H7 (cell line): ENCODE data around the gene RAMAC. TPM values are rescaled to one million over a fixed set of nuclear protein-coding genes. Genes with fewer than 3 reads are reported as not detected.
A peak's percentile ranks its signal among the peaks of the same experiment; 100 is the strongest.
"Not testable (repeated sequence)": the region's sequence is repeated elsewhere in the genome, so short reads cannot be mapped to it uniquely, and the experiment has no call there.

Source experiments
- DNase-seq: peaks from one replicate; pipeline ENCODE4 v3.0.0; 2012
- H3K27me3 ChIP-seq: 2 replicates; pipeline ENCODE4 v1.6.0; 2011; ENCODE audit warnings: mild to moderate bottlenecking, low read length; ENCODE audit not compliant: control insufficient read depth, insufficient read depth
- H3K36me3 ChIP-seq: replicated peaks from 2 replicates; pipeline ENCODE4 v1.5.1; 2011; ENCODE audit warnings: low read length; ENCODE audit not compliant: control insufficient read depth, insufficient read depth
- H3K4me3 ChIP-seq: 2 replicates; pipeline ENCODE4 v1.5.1; 2011; ENCODE audit warnings: low read depth, mild to moderate bottlenecking, control low read depth, low read length, moderate library complexity; ENCODE audit not compliant: insufficient read depth
- total RNA-seq: library from RNA; depleted of rRNA; stranded (reverse); fragments of >200 nt; shearing (Covaris generic); gene quantifications from 2 replicates; pipeline ENCODE4 v1.2.3, GENCODE V29; 2014

RAMAC gene
- total RNA-seq, 1 experiment from 2014 or later: 36.5 TPM

GRCh38 chr15:82978438-82978837 is 7.6 kb upstream of the RAMAC start:
- Histone ChIP-seq H3K36me3 (no peaks in the 10 kb centered on the region), H3K4me3 (no peak overlapping the region), H3K27me3 (no peaks in the 10 kb centered on the region)
- no peak for DNase-seq

GRCh38 chr15:82979726-82980125 is 6.3 kb upstream of the RAMAC start:
- H3K4me3 ChIP-seq: no peak overlapping the region
- DNase-seq: no peak
- no peaks in the 10 kb centered on the region for H3K27me3 ChIP-seq
- H3K36me3 ChIP-seq: no peaks in the 10 kb centered on the region

GRCh38 chr15:82980981-82981380 is 5.0 kb upstream of the RAMAC start:
- Histone ChIP-seq H3K36me3 (no peaks in the 10 kb centered on the region), H3K4me3 (no peak overlapping the region), H3K27me3 (peaks cover 2% of the 10 kb centered on the region; the same call in 1 of the 2 replicates)
- DNase-seq: no peak

GRCh38 chr15:82986442-82986780 is 401 bp downstream of the RAMAC start:
- DNase-seq: no peak
- Histone ChIP-seq H3K36me3 (0 out of 2 replicates have a peak, but pooled peaks cover 1% of the 10 kb centered on the region), H3K27me3 (peaks cover 2% of the 10 kb centered on the region; the same call in 1 of the 2 replicates), H3K4me3 (peak overlapping the region; percentile 88)

- 0 out of 2 replicates have a peak, but pooled peaks cover 1% of the 10 kb centered on the region for H3K36me3 ChIP-seq
- no peak overlapping the region for H3K4me3 ChIP-seq
- no peaks in the 10 kb centered on the region for H3K27me3 ChIP-seq
- no peak for DNase-seq
These were observed 6.5 kb downstream of the RAMAC start for GRCh38 chr15:82992436-82992998.

- no peaks in the 10 kb centered on the region for H3K27me3 ChIP-seq
- no peak for DNase-seq
- no peak overlapping the region for H3K4me3 ChIP-seq
- H3K36me3 ChIP-seq: 0 out of 2 replicates have a peak, but pooled peaks cover 1% of the 10 kb centered on the region
These were observed 7.1 kb downstream of the RAMAC start for GRCh38 chr15:82993144-82993543.

- Histone ChIP-seq H3K27me3 (no peaks in the 10 kb centered on the region), H3K4me3 (no peak overlapping the region), H3K36me3 (no peaks in the 10 kb centered on the region)
- DNase-seq: no peak
These were observed 9.1 kb downstream of the RAMAC start for GRCh38 chr15:82995076-82995475.

- no peaks in the 10 kb centered on the region for H3K36me3 ChIP-seq
- no peak for DNase-seq
- H3K4me3 ChIP-seq: no peak overlapping the region
These were observed 9.9 kb downstream of the RAMAC start for GRCh38 chr15:82995938-82996337.

GRCh38 chr15:82999426-82999825 is 13.4 kb downstream of the RAMAC start:
- no peak overlapping the region for H3K4me3 ChIP-seq
- H3K27me3 ChIP-seq: no peaks in the 10 kb centered on the region
- DNase-seq: no peak
- no peaks in the 10 kb centered on the region for H3K36me3 ChIP-seq

More at GRCh38 chr15:82995938-82996337, 9.9 kb downstream of the RAMAC start:
- H3K27me3 ChIP-seq: no peaks in the 10 kb centered on the region

GRCh38 chr15:82999905-83000671 is 14.1 kb downstream of the RAMAC start:
- H3K4me3 ChIP-seq: no peak overlapping the region
- peak; percentile 61 for DNase-seq
- H3K27me3 ChIP-seq: no peaks in the 10 kb centered on the region
- no peaks in the 10 kb centered on the region for H3K36me3 ChIP-seq

GRCh38 chr15:83000672-83001031 is 14.6 kb downstream of the RAMAC start:
- H3K27me3 ChIP-seq, DNase-seq, H3K4me3 ChIP-seq, H3K36me3 ChIP-seq: not testable (repeated sequence)

- peak; percentile 82 for DNase-seq
- Histone ChIP-seq H3K4me3 (peak overlapping the region; percentile 99), H3K36me3 (peaks cover 8% of the 10 kb centered on the region), H3K27me3 (no peaks in the 10 kb centered on the region)
These were observed 24.8 kb downstream of the RAMAC start for GRCh38 chr15:83010709-83011270.

- peak within 1 kb of the TSS; percentile 99 for H3K4me3 ChIP-seq
- peak; percentile 97 for DNase-seq
- H3K36me3 ChIP-seq: peaks cover 8% of the 10 kb centered on the region
- H3K27me3 ChIP-seq: no peaks in the 10 kb centered on the region
These were observed 25.5 kb downstream of the RAMAC start, which contains the start of gene C15orf40 for GRCh38 chr15:83011271-83012075. TSS of gene C15orf40 (minus strand) at chr15:83011639. CDS start at chr15:83011607, 32 bp downstream.

GRCh38 chr15:83012076-83012426 is 26.0 kb downstream of the RAMAC start:
- H3K36me3 ChIP-seq: peaks cover 6% of the 10 kb centered on the region
- DNase-seq: no peak
- H3K27me3 ChIP-seq: no peaks in the 10 kb centered on the region
- H3K4me3 ChIP-seq: peak overlapping the region; percentile 99
